HL-60/S4 treated with phorbol 12-myristate 13-acetate at 8.2 ng/mL for 4 days and 3 days (cell line): ENCODE measurements around the gene ANKRD39.
"Not testable (repeated sequence)": the region's sequence is repeated elsewhere in the genome, so short reads cannot be mapped to it uniquely, and the experiment has no call there.

Experiments used
- in situ Hi-C: fragments of 300-500 bp; cut with MboI; formaldehyde crosslinking; loops from 2 replicates; pipeline ENCODE4 v1.15.0; 2022; ENCODE audit warnings: low sequenced_read_pairs

The ANKRD39 gene

DNA sequence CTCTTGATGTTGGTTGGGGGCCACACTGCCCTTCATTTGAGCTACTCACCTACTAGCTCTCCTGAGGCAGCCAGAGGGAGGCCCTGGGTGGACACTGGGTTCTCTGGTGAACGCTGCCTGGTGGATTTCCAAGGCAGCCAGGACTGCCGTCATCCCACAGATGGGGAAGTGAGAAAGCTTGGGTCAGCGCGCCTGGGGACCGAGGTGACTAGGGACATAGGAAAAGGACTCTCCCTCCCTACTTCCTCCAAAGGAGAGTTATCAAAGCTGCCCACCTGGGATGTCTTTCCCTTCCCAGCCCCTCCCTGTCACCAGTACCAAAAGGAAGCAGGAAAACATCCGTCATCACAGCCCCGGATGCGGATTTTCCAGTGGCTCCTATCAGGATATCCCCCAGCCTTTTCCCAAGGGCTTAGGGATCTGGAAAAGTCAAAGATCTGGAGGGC, 15.9 kb upstream of the ANKRD39 start:
- in situ Hi-C loops = no loop called here

GRCh38 chr2:96872591-96873349, 15.0 kb upstream of the ANKRD39 start:
- in situ Hi-C loops = no loop called here

GRCh38 chr2:96870626-96871255, 12.9 kb upstream of the ANKRD39 start:
- in situ Hi-C loops = no loop called here

GRCh38 chr2:96869822-96870625, 12.2 kb upstream of the ANKRD39 start, which contains the start of gene SEMA4C:
Gene SEMA4C (minus strand): TSS chr2:96870080. CDS start chr2:96867886, 2,194 bp downstream.
- in situ Hi-C loops = no loop called here

DNA sequence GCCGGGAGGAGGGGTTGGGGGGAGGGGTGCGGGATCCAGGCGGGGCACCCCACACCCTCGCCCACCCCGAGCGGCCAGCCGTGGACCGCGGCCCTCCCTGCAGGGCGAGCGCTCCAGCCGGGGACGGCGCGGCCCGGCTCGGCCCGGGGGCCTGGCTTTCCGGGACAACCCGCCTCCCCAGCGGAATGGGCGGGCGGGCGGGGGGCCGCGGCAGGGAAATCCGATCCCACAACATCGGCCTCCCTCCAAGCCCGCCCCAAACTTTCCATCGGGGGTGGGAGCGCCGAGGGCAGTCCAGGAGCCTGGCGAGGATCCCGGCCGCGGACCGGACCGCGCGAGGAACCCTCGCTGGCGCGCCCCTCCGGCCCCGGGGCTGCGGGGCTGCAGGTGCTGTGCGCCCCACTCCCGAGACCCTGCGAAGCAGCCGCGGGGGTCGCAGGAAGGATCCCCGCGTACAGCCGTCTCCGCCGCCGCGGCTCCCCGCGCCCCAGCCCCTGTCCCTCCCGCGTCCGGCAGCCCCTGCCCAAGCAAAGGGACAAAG, 11.5 kb upstream of the ANKRD39 start:
- in situ Hi-C loops = no loop called here

DNA sequence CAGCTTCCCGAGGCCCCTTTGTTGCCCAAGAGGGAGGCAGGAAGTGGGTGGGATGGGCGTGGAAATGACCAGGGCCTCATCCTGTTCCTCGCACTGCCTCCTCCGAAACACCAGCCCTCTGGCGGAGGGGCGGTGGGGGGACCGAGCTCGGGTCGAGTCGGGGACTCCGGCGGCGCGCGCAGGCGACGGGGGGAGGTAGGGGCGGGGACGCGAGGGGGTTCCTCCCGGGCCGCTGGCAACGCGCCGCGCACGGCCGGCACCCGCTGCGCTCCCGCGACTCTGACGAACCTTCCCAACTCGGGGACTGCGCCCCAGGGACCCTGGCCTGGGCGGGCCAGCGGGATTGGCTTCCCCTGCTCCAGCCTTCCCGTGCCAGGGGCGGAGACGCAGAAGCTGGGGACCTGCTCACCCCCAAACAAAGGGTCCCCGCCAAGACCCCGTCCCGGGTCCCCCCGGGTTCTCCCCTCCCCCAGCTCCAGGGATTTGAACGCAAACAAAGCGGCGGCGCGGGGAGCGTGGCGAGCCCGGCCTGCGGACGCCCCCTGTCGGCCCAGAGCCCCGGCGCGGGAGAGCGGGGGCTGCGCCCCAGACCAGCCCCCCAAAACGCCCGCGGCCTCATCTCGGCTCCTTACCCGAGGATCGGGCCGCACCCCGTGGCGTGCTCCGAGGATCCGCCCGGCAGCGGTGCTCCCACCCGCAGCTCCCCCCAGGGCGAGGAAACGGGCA, 10.9 kb upstream of the ANKRD39 start:
- in situ Hi-C loops = no loop called here

GRCh38 chr2:96867756-96868554, 10.1 kb upstream of the ANKRD39 start:
- in situ Hi-C loops = no loop called here

DNA sequence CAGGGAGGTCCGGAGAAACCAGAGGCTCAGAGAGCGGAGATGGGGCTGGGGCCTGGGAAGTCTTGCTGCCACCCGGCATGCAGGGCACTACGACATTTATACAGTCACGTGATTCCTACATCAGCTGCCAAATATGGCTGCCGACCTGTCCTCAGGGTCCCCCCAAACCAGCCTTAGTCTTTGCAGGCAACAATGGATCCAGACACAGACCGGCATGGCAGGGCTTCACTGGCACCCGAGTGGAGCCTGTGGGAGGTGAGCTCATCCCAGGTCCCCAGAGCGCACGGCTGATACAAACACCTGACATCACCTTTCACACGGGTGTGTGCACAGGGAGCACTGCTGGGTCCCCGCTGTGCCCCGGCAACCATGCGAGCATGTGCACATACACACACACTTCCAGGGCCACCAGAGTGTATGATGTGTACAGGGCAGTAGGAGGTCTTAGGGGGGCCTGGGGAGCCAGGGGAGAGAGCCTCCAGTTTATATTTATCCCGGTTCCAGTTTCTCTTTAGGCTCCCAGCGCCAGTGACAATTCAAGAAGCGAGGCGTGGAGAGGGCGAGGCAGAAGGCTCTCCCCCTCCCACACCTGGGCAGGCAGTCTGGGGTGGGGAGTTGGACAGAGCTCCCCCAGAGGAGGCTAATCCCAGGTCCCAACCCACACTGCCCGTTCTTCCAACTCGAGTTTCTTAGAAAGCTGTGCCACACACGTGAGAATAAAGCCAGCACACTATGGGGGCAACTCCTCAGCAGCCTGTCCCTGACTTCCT, 9.4 kb upstream of the ANKRD39 start:
- in situ Hi-C loops = no loop called here

DNA sequence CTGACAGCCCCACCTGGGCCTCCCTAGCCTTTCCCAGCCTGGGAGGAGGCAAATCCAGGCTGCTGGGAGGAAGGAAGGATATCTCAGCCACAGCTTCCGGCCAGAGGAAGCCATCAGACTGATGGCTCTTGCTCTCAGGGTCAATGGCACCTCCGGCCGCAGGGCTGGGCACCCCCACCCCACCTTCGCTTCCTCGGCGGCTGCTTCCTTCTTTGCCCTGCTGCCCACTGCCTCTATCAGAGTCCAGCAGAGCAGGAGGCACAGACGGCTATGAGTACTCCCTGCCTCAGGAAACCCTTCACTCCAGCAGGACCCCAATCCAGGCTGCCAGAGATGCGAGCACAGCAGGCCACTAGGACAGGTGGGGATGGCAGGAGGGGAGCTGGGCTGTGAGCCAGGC, 8.8 kb upstream of the ANKRD39 start:
- in situ Hi-C loops = no loop called here

DNA sequence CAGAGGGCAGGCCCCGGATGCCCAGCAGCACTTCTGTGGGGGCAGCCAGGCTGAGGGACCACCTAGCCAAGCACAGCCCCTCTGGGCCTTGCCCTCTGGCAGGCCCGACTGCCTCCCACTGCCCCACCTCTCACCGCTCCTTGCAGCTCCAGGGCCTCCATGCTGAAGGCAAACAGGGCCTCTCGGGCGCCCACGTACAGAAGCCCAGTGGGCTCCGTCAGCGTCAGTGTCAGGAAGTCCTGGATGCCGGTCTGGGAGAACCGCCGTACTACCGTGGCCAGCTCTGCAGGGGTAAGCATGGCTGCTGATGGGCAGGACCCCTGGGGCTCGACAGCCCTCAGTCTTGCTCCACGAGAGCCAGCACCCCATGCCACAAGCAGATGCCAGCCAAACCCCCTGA, 8.3 kb upstream of the ANKRD39 start:
- in situ Hi-C loops = no loop called here

GRCh38 chr2:96865654-96866053, 7.8 kb upstream of the ANKRD39 start:
- in situ Hi-C loops = no loop called here

- in situ Hi-C loops = no loop called here
Measured at GRCh38 chr2:96864343-96865091, 6.7 kb upstream of the ANKRD39 start.

- in situ Hi-C loops = no loop called here
Measured at GRCh38 chr2:96863575-96864342, 5.9 kb upstream of the ANKRD39 start.

GRCh38 chr2:96863056-96863455, 5.2 kb upstream of the ANKRD39 start:
- in situ Hi-C loops = not testable (repeated sequence)

GRCh38 chr2:96861074-96861473, 3.3 kb upstream of the ANKRD39 start:
- in situ Hi-C loops = no loop called here

DNA sequence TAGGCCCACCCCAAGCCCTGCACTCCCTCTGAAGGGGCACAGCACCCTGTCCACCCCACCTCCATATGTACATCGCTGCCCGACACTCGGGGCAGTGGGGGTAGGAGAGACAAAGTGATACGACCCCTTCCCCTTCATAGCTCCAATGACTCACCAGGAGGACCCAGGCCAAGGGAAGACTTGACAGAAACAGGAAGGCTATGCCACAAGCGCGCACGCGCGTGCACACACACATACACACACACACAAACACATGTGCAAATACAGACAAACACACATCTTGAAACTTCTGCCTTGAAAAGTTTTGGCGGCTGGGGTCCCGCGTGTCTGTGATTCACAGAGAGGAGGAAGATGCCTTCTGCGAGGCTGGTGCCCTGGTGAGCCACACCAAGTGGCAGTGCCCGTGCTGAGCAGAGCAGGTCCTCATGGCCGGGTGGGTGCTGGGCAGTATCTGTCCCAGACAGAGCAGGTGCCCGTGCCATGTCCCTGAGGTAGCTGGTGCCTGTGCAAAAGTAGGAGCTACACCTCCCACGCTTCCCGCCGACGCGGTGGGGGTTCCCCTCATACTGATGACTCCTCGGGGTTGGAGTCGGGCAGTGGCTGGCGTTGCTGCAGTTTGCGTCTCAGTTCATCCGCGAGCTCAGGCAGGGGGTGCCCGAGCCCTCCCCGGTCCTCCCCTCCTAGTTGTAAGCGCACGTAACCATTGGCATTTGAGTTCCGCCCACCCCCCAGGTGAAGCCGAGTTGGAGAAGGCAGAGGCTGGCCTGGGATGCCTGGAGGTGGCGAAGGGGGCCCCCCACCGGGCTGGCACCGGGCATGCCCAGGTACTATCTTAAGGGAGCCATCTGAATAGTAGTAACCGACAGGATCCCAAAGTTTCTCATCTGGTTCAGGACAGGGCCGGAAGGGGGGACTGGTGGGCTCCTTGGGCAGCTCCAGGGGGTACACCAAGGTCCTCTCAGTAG, 2.5 kb upstream of the ANKRD39 start:
- in situ Hi-C loops = no loop called here
